SJCRH30 (cell line): ENCODE measurements around the gene GMEB1. TPM values are rescaled to one million over a fixed set of nuclear protein-coding genes. Genes with fewer than 3 reads are reported as not detected.

Source experiments
- DNase-seq, 2 experiments: peaks; one replicate each; pipeline ENCODE4 v3.0.0-alpha.2; 2015 to 2020
- H3K27ac ChIP-seq: fragments of 250-450 bp; sonication (Bioruptor Pico); 2 replicates; pipeline ENCODE4 v1.5.1; 2020; ENCODE audit warnings: mild to moderate bottlenecking, moderate library complexity
- H3K27me3 ChIP-seq: fragments of 250-450 bp; sonication (Bioruptor Pico); 2 replicates; pipeline ENCODE4 v1.5.1; 2020; ENCODE audit warnings: mild to moderate bottlenecking, moderate library complexity
- H3K36me3 ChIP-seq: fragments of 250-450 bp; sonication (Bioruptor Pico); 2 replicates; pipeline ENCODE4 v1.5.1; 2020; ENCODE audit warnings: mild to moderate bottlenecking, moderate library complexity
- H3K4me1 ChIP-seq: fragments of 250-450 bp; sonication (Bioruptor Pico); 2 replicates; pipeline ENCODE4 v1.5.1; 2020; ENCODE audit warnings: mild to moderate bottlenecking, moderate library complexity
- H3K4me3 ChIP-seq: fragments of 250-450 bp; sonication (Bioruptor Pico); 2 replicates; pipeline ENCODE4 v1.5.1; 2020; ENCODE audit warnings: mild to moderate bottlenecking, moderate library complexity
- H3K9me3 ChIP-seq: fragments of 250-450 bp; sonication (Bioruptor Pico); replicated peaks from 2 replicates; pipeline ENCODE4 v1.5.1; 2020; ENCODE audit warnings: mild to moderate bottlenecking, moderate library complexity
- total RNA-seq: library from RNA; depleted of rRNA; stranded (reverse); fragments of >200 nt; shearing (Covaris generic); gene quantifications from 2 replicates; pipeline ENCODE4 v1.2.3, GENCODE V29; 2014; rRNA removed

Gene GMEB1
- total RNA-seq, 1 experiment from 2014 or later = 10.6 TPM

DNA sequence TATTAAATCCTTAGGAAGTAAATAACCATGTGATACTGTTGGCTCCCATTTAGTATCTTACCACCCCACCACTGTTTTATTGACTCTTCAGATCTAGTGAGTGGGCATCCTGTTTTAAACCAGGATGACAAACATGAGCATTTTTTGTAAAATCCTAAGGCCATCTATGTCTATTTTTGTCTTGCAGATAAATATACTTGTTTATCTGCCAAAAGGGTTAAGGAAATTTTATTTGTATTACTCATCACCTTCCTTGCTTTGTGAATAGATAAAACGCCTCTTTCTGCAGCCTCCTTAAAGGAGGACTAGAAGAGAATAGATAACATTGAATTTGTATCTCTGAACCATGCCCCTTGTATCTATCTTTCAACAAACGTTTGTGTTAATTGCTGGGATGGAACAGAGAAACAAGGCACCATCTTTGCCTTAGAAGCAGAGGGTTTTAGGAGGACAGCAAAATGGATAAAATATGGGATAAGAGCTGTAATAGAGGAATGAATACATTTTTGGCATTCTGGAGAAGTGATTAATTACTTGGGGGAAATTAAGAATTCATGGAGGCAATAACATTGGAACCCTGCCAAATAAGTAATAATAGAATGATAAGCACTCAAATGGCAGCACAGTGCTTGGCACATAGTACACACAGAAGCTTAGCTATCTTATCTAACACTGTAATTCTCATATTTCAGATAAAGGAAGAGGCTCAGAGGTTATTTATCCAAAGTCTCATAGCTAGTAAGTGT, 82.9 kb downstream of the GMEB1 start:
- Histone ChIP-seq H3K4me3 (no peak overlapping the region), H3K9me3 (no peaks in the 10 kb centered on the region), H3K27me3 (no peaks in the 10 kb centered on the region), H3K36me3 (peaks cover 66% of the 10 kb centered on the region), H3K4me1 (no peaks in the 10 kb centered on the region; the same call in 1 of the 2 replicates), H3K27ac (no peak overlapping the region)
- DNase-seq = no peak

DNA sequence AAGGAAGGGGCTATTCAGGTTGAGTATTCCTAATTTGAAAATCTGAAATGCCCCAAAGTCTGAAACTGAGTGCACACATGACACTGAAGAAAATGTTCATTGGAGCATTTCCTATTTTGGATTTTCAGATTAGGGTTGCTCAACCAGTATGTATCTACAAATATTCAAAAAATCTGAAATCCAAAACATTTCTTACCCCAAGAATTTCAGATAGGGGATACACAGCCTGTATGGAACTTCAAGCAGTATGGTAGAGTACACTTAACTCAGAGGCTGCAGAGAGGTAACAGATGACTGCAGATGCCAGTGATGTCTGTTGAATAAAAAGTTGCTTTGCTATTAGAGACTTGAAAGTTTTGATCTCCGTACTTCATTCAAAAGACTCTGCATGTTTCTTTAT, 87.1 kb downstream of the GMEB1 start:
- DNase-seq = no peak
- Histone ChIP-seq H3K4me1 (no peaks in the 10 kb centered on the region), H3K4me3 (no peak overlapping the region), H3K27me3 (no peaks in the 10 kb centered on the region), H3K9me3 (no peaks in the 10 kb centered on the region), H3K36me3 (peaks cover 69% of the 10 kb centered on the region), H3K27ac (no peak overlapping the region)

GRCh38 chr1:28756846-28757245, 88.3 kb downstream of the GMEB1 start:
- no peak overlapping the region for H3K27ac ChIP-seq
- peaks cover 70% of the 10 kb centered on the region for H3K36me3 ChIP-seq

DNA sequence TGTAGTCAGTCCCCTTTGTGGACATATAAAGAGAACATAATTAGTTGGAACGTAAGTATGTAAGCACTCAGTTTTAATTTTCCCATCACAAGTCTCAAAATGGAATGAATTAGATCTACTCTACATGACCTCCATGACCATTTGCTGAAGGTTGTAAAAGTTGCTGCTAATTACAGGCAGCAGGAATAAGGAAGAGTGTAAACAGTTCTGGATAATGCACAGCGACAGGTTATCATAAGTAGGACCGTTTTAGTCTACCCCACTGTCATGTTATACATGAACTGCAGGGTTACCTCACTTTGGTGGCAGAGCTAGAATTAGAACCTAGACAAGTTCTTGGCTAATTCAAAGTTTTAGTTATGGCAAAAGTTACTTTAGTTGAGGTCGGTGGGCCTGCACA, 89.8 kb downstream of the GMEB1 start:
- no peaks in the 10 kb centered on the region for H3K27me3 ChIP-seq
- no peak for DNase-seq
- H3K4me1 ChIP-seq = no peaks in the 10 kb centered on the region
- H3K4me3 ChIP-seq = no peak overlapping the region
- H3K9me3 ChIP-seq = no peaks in the 10 kb centered on the region
- no peak overlapping the region for H3K27ac ChIP-seq
- H3K36me3 ChIP-seq = peaks cover 64% of the 10 kb centered on the region

More at GRCh38 chr1:28756846-28757245, 88.3 kb downstream of the GMEB1 start:
- Histone ChIP-seq H3K4me3 (no peak overlapping the region), H3K9me3 (no peaks in the 10 kb centered on the region), H3K4me1 (no peaks in the 10 kb centered on the region), H3K27me3 (no peaks in the 10 kb centered on the region)
- DNase-seq = no peak

GRCh38 chr1:28759257-28759656, 90.7 kb downstream of the GMEB1 start:
- H3K4me3 ChIP-seq = no peak overlapping the region
- no peak for DNase-seq
- H3K4me1 ChIP-seq = no peaks in the 10 kb centered on the region
- no peaks in the 10 kb centered on the region for H3K9me3 ChIP-seq
- H3K36me3 ChIP-seq = peaks cover 62% of the 10 kb centered on the region
- no peaks in the 10 kb centered on the region for H3K27me3 ChIP-seq
- no peak overlapping the region for H3K27ac ChIP-seq

DNA sequence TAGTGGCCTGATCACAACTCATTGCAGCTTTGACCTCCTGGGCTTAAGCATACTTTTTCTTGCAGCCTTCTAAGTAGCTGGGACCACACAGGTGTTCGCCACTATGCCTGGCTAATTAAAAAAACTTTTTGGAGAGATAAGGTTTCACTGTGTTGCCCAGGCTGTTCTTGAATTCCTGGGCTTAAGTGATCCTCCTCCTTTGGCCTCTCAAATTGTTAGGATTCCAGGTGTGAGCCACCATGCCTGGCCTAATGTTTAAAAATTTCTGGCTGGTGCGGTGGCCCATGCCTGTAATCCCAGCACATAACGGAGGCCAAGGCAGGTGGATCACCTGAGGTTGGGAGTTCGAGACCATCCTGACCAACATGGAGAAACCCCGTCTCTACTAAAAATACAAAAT, 92.6 kb downstream of the GMEB1 start:
- DNase-seq = no peak

GRCh38 chr1:28766532-28767183, 98.1 kb downstream of the GMEB1 start:
- no peaks in the 10 kb centered on the region; the same call in 1 of the 2 replicates for H3K9me3 ChIP-seq
- H3K4me3 ChIP-seq = no peak overlapping the region
- peaks cover 73% of the 10 kb centered on the region for H3K36me3 ChIP-seq
- H3K27ac ChIP-seq = no peak overlapping the region
- no peaks in the 10 kb centered on the region; the same call in 1 of the 2 replicates for H3K4me1 ChIP-seq
- no peaks in the 10 kb centered on the region for H3K27me3 ChIP-seq
- DNase-seq = no peak

More for the DNA sequence above, 92.6 kb downstream of the GMEB1 start:
- Histone ChIP-seq H3K27ac (no peak overlapping the region), H3K4me1 (no peaks in the 10 kb centered on the region), H3K9me3 (no peaks in the 10 kb centered on the region), H3K4me3 (no peak overlapping the region), H3K36me3 (peaks cover 73% of the 10 kb centered on the region), H3K27me3 (no peaks in the 10 kb centered on the region)

Other genes with a start within 250 kb of the GMEB1 start
- 70.1 and 70.2 TPM in 2 replicates for gene RCC1, start 162.7 kb upstream of the GMEB1 start, total RNA-seq
- 24.7 and 28.4 TPM in 2 replicates for gene TRNAU1AP, start 115.7 kb upstream of the GMEB1 start, total RNA-seq
- gene RAB42, start 76.5 kb upstream of the GMEB1 start, total RNA-seq = not detected in 2 replicates
- gene TAF12, start 25.7 kb upstream of the GMEB1 start, total RNA-seq = 36.5 and 39.6 TPM in 2 replicates
- not detected in 2 replicates for gene RNU11, start 20.2 kb upstream of the GMEB1 start, total RNA-seq
- gene YTHDF2, start 68.2 kb downstream of the GMEB1 start, total RNA-seq = 105 and 116 TPM in 2 replicates
- gene OPRD1, start 143.4 kb downstream of the GMEB1 start, total RNA-seq = 58.0 and 60.2 TPM in 2 replicates
- gene EPB41, start 245.8 kb downstream of the GMEB1 start, total RNA-seq = 67.1 and 68.9 TPM in 2 replicates